Measurements from ENCODE around the gene CHRNA5. TPM values are rescaled to one million over a fixed set of nuclear protein-coding genes. Genes with fewer than 3 reads are reported as not detected.
"Not testable (repeated sequence)": the region's sequence is repeated elsewhere in the genome, so short reads cannot be mapped to it uniquely, and the experiment has no call there.

CHRNA5 gene
- total RNA-seq, 1 donor from 2014 or later = not detected

- no peak for TF ChIP-seq CTCF (IDR thresholded peaks at IDR 0.05)
- Histone ChIP-seq H3K4me3 (peak overlapping the region; percentile 76 to 94), H3K9me3 (no peaks in the 10 kb centered on the region), H3K36me3 (peaks cover 29 to 34% of the 10 kb centered on the region in 2 donors), H3K27me3 (no peaks in the 10 kb centered on the region), H3K27ac (no peak overlapping the region), H3K4me1 (peaks cover 0 to 11% of the 10 kb centered on the region in 2 donors)
- intact Hi-C loops (cut with DNase I) = no loop called here
- no peak for DNase-seq (ENCODE audit: low spot score in 2 of 2)
Observed at GRCh38 chr15:78541744-78542034, 23.6 kb upstream of the CHRNA5 start.

- no peak overlapping the region for H3K4me3 ChIP-seq
- no peak for TF ChIP-seq CTCF (IDR thresholded peaks at IDR 0.05)
- no peaks in the 10 kb centered on the region for H3K9me3 ChIP-seq
- H3K36me3 ChIP-seq = peaks cover 39 to 43% of the 10 kb centered on the region in 2 donors
- H3K27me3 ChIP-seq = no peaks in the 10 kb centered on the region
- peaks cover 0 to 11% of the 10 kb centered on the region in 2 donors for H3K4me1 ChIP-seq
- no peak for DNase-seq (ENCODE audit: low spot score in 2 of 2)
- intact Hi-C loops (cut with DNase I) = no loop called here
- no peak overlapping the region for H3K27ac ChIP-seq
Observed at GRCh38 chr15:78542647-78543046, 22.7 kb upstream of the CHRNA5 start.

GRCh38 chr15:78550194-78550593 lies 15.1 kb upstream of the CHRNA5 start:
- DNase-seq (ENCODE audit: low spot score in 2 of 2) = no peak
- peaks cover 38 to 58% of the 10 kb centered on the region in 2 donors for H3K36me3 ChIP-seq
- H3K4me1 ChIP-seq = no peaks in the 10 kb centered on the region
- no peak overlapping the region for H3K4me3 ChIP-seq
- no peak for TF ChIP-seq CTCF (IDR thresholded peaks at IDR 0.05)
- H3K27me3 ChIP-seq = no peaks in the 10 kb centered on the region
- no peaks in the 10 kb centered on the region for H3K9me3 ChIP-seq
- no peak overlapping the region for H3K27ac ChIP-seq
- intact Hi-C loops (cut with DNase I) = no loop called here

- peaks cover 32 to 52% of the 10 kb centered on the region in 2 donors for H3K36me3 ChIP-seq
- no peaks in the 10 kb centered on the region for H3K27me3 ChIP-seq
- TF ChIP-seq CTCF (IDR thresholded peaks at IDR 0.05) = no peak
- intact Hi-C loops (cut with DNase I) = no loop called here
- no peaks in the 10 kb centered on the region for H3K4me1 ChIP-seq
- no peak overlapping the region for H3K27ac ChIP-seq
- DNase-seq (ENCODE audit: low spot score in 2 of 2) = no peak
- no peak overlapping the region for H3K4me3 ChIP-seq
- H3K9me3 ChIP-seq = no peaks in the 10 kb centered on the region
Observed at GRCh38 chr15:78550815-78551214, 14.5 kb upstream of the CHRNA5 start.

GRCh38 chr15:78551902-78552301 lies 13.4 kb upstream of the CHRNA5 start:
- no peak overlapping the region for H3K27ac ChIP-seq
- H3K4me3 ChIP-seq = no peak overlapping the region
- intact Hi-C loops (cut with DNase I) = no loop called here
- no peak for DNase-seq (ENCODE audit: low spot score in 2 of 2)
- peaks cover 21 to 41% of the 10 kb centered on the region in 2 donors for H3K36me3 ChIP-seq
- no peaks in the 10 kb centered on the region for H3K27me3 ChIP-seq
- TF ChIP-seq CTCF (IDR thresholded peaks at IDR 0.05) = no peak
- H3K9me3 ChIP-seq = no peaks in the 10 kb centered on the region
- H3K4me1 ChIP-seq = no peaks in the 10 kb centered on the region

GRCh38 chr15:78552597-78552996 lies 12.7 kb upstream of the CHRNA5 start:
- H3K27ac ChIP-seq = no peak overlapping the region
- H3K4me3 ChIP-seq = no peak overlapping the region
- intact Hi-C loops (cut with DNase I) = no loop called here
- no peaks in the 10 kb centered on the region for H3K4me1 ChIP-seq
- no peak for TF ChIP-seq CTCF (IDR thresholded peaks at IDR 0.05)
- no peak for DNase-seq (ENCODE audit: low spot score in 2 of 2)
- H3K27me3 ChIP-seq = no peaks in the 10 kb centered on the region
- peaks cover 14 to 34% of the 10 kb centered on the region in 2 donors for H3K36me3 ChIP-seq
- no peaks in the 10 kb centered on the region for H3K9me3 ChIP-seq

GRCh38 chr15:78560201-78560600 lies 5.1 kb upstream of the CHRNA5 start:
- H3K27me3 ChIP-seq; intact Hi-C loops (cut with DNase I); H3K4me1 ChIP-seq; H3K4me3 ChIP-seq; H3K9me3 ChIP-seq; DNase-seq (ENCODE audit: low spot score in 2 of 2); H3K27ac ChIP-seq; H3K36me3 ChIP-seq: not testable (repeated sequence)

Data from ascending aorta (tissue), 2 donors.